GM12878 (cell line): Measurements from ENCODE around the gene BNC2. TPM values are rescaled to one million over a fixed set of nuclear protein-coding genes. Genes with fewer than 3 reads are reported as not detected.

ENCODE experiments used
- BHLHE40 ChIP-seq, 2 experiments: fragments of 450-650 bp in 1 of 2; IDR thresholded peaks; 2 replicates each; pipeline ENCODE4 v1.6.1; 2011 to 2017; ENCODE audit warnings: low read depth in 2 of 2, borderline replicate concordance in 1 of 2, improper control_type of control experiment in 1 of 2, low read length in 1 of 2, mild to moderate bottlenecking in 1 of 2
- CHD4 ChIP-seq: fragments of 200-600 bp; sonication (generic); IDR thresholded peaks from 2 replicates; pipeline ENCODE4 v1.6.1; 2016; ENCODE audit warnings: mild to moderate bottlenecking
- CUX1 ChIP-seq: IDR thresholded peaks from 2 replicates; pipeline ENCODE4 v1.6.1; 2012; ENCODE audit warnings: improper control_type of control experiment, low read depth, low read length; ENCODE audit not compliant: insufficient replicate concordance
- HDAC2 ChIP-seq: fragments of 200-600 bp; sonication (generic); IDR thresholded peaks from 2 replicates; pipeline ENCODE4 v1.6.1; 2017
- IKZF1 ChIP-seq: fragments of 450-650 bp; conservative IDR thresholded peaks from 2 replicates; pipeline ENCODE4 v1.6.1; 2017; ENCODE audit warnings: antibody characterized with exemption, mild to moderate bottlenecking
- NR2C1 ChIP-seq: fragments of 450-650 bp; IDR thresholded peaks from 2 replicates; pipeline ENCODE4 v1.6.1; 2017; ENCODE audit warnings: antibody characterized with exemption, mild to moderate bottlenecking, moderate library complexity
- PKNOX1 ChIP-seq: fragments of 450-650 bp; IDR thresholded peaks from 2 replicates; pipeline ENCODE4 v1.6.1; 2016; ENCODE audit warnings: mild to moderate bottlenecking
- SMARCA5 ChIP-seq: fragments of 450-650 bp; IDR thresholded peaks from 2 replicates; pipeline ENCODE4 v1.6.1; 2017; ENCODE audit warnings: mild to moderate bottlenecking
- ZNF687 ChIP-seq: fragments of 450-650 bp; IDR thresholded peaks from 2 replicates; pipeline ENCODE4 v1.6.1; 2017; ENCODE audit warnings: mild to moderate bottlenecking, moderate library complexity
- ZZZ3 ChIP-seq: IDR thresholded peaks from 2 replicates; pipeline ENCODE4 v1.6.1; 2011; ENCODE audit warnings: low read depth; ENCODE audit not compliant: control insufficient read depth, insufficient read length
- polyA plus RNA-seq, 11 experiments: library from polyadenylated mRNA; depleted of rRNA in 4 of 11; unstranded in 6 of 11; stranded (reverse) in 5 of 11; fragments of >200 nt; fragmentation: Nextera tagmentation in 4 of 11; fragmentation: Illumina TruSeq in 1 of 11; extraction: Ambion mirVana in 4 of 11; extraction: Trizol in 1 of 11; gene quantifications; 1 replicate in 1 of 11; 2 replicates in 10 of 11; pipeline versions ENCODE4 v1.2.1 to v1.2.3, GENCODE V29; 2011 to 2016; ENCODE audit warnings: inconsistent platforms in 2 of 11, missing spikeins in 2 of 11, low read depth in 1 of 11
- total RNA-seq, 4 experiments: library from RNA; depleted of rRNA in 3 of 4; stranded (reverse); fragments of >200 nt in 3 of 4; fragmentation: Illumina TruSeq in 1 of 4; extraction: Trizol in 1 of 4; gene quantifications; 2 replicates each; pipeline versions ENCODE4 v1.2.1 to v1.2.3, GENCODE V29; 2013 to 2021

Gene BNC2
- total and polyA plus RNA-seq, 10 of the 15 experiments (the other 5 are each of a cell fraction or from before 2014, with no cell fraction given), result 0.05 to 14.5 (median 0.26) TPM

- TF ChIP-seq CUX1 (no peak), CHD4 (no peak), SMARCA5 (no peak), ZNF687 (no peak), PKNOX1 (no peak), ZZZ3 (no peak), HDAC2 (no peak), BHLHE40 (IDR thresholded peaks at IDR 0.05; ENCODE audit: borderline replicate concordance in 1 of 2, low read depth in 2 of 2, low read length in 1 of 2) (no peak), NR2C1 (no peak), IKZF1 (no peak)
- TF ChIP-seq, all 136 proteins: peak for 0
Measured at GRCh38 chr9:16524078-16524477, 346.4 kb downstream of the BNC2 start (continued).
